GM21723 (cell line): ENCODE measurements around the gene GGNBP2.

Experiments
- ATAC-seq: cut with Tn5 transposase; IDR thresholded peaks from one replicate; pipeline ENCODE4 v1.9.1; 2021; ENCODE audit warnings: mild to moderate bottlenecking, moderate library complexity; ENCODE audit not compliant: unreplicated experiment

The GGNBP2 gene

DNA sequence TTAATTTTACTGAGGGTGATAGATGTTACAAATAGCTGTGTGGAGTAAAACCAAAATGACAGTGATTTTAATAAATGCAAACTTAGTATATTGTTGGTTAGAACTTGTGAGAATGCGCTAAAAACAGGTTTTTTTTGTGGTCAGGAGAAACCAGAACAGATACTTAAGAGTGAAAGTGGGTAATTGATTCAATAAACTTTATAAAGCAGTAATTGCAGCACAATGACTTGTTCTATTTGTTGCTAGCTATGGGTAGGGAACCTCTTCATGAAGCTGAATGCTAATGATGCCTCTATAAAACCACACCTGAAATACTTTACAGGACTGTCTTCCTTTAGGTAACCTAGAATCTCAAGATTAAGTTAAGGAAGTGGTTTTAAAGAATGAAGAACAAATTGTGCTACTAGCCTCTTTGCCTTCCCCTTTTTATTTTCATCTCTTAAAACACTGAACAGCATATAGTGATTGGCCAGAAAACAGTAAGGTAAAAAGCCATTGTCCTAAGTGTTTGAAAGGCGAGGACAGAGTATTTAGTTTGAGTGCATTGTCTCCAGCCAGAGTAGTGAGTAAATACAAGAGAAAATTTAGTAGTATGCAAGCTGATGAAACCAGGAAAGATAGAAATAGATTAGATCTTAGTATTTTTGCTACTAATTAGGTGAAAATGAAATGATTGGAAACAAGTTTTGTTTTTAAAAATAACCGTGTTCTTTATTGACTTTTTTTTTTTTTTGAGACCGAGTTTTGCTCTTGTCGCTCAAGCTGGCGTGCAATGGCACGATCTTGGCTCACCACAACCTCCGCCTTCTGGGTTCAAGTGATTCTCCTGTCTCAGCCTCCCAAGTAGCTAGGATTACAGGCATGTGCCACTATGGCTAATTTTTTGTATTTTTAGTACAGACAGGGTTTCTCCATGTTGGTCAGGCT lies 6.0 kb downstream of the GGNBP2 start:
- ATAC-seq: peak; percentile 48

DNA sequence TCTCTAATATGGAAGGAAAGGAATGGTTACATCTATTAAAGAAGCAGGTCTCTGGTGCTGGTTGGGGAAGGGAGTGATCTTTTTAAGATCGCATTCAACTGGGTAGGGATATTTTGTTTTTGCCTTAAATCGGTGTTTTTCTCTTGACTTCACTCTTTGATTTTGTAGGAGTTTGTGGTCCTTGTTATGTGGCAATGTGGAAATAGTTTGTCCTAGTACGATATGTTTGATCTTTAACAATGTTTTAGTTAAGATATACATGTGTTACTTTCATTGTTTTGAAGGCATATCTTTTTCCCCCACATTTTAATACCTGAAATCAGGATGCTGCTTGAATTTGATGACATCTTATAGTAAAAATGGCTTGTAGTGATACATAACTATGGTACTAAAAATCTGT lies 8.7 kb downstream of the GGNBP2 start:
- ATAC-seq: no peak

DNA sequence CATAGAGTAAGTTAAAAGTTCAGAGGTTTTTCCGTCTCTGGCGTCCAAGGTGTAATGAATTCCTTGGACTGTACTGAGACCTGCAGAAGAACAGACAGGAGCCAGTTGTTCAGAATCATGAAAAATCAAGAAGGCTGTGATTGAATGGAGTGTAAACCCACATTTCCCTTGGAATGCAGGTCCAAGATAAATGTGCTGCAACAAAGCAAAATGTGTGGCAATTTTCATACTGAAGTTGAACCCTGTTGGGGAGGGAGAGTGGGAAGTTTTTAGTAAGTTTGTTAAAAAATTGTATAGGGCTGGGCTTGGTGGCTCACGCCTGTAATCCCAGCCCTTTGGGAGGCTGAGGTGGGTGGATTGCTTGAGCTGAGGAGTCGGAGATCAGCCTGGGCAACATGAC lies 21.4 kb downstream of the GGNBP2 start:
- no peak for ATAC-seq

DNA sequence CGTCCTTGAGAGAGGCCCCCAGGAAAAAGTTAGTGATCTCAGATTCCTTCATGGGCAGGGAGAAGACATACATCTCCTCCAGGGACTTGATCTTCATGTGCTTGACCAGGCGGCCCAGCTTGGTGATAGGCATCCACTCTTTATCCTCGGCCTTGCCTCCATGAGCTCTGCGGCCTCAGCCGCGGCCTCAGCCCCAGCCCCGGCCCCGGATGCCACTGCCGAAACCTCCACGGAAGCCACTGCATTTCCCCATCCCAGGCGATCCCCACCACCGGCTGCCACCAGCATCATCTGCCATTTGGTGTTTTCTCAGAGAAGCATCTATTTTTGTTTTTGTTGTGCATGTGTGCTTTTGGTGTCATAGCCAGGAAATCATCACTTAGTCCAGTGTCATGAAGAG lies 30.3 kb downstream of the GGNBP2 start:
- no peak for ATAC-seq

DNA sequence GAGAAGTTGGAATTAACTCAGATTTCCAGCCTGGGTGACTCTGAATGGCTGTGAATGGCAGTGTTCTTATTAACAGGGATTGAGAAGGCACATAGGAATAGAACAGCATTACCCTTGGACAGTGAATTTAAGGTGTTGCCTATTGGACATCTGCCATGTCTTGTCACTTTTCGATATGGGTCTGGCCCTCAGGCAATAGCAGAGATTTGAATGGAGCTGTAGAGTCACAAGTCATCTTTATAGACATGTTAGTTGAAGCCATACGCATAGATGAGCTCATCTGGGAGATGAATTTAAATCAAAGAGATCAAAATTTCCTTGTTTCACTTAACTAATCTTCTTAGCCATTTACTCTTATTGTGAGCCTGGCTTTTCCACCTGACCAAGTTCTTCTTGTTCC lies 32.1 kb downstream of the GGNBP2 start:
- no peak for ATAC-seq

DNA sequence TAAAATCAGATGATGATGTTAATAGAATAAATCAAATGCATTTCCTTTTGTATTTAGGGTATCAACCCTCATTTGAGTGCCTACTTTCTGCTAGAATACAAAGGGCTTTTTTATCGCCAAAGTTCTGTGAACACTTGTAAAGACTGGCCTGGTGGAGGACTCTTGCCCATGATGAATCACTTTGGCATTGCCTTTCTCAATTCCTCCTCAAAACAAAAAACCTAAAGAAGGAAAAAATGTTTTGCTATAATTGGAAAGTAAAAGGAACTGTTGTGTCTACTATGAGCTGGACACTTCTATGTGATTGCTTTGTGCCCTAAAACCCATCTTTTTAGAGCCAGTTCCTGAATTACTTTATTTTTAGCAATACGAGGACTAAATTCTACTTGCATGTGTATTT lies 34.0 kb downstream of the GGNBP2 start:
- no peak for ATAC-seq

DNA sequence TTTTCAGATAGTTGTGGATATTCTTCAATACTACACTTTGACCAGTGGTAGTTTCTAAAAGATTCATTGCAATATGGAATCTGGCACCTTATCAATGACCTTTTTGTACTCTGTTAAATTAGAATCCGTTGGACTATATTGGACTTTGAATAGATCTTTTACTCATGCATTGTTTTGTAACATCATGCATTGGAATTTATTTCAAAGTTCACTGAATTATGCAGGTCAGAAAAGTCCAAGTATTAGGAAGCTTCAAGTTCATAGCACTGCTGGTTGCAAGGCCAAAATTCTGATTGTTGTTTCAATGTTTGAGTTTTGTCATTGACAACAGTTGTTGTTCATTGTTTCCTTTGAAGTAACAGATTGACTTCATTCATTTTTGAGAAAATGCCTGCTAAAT lies 39.1 kb downstream of the GGNBP2 start:
- no peak for ATAC-seq

DNA sequence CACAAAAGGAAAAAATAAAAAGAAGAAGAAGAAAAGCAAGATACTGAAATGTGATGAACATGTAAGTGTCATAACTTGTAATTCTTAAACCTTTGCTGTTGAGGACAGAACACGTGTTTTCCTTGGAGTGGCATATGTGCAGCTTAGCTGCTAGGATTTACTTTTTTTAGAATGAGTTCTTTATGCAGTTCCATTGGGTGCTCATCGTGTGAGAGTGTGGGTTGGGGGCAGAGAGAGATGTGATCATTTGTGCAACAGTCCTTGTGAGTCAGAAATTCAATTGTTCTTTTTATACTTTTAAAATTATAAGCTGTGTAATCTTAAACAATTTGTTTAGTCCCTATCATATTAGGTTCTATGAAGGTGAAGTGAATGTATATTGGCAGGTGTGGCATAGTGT lies 41.4 kb downstream of the GGNBP2 start:
- no peak for ATAC-seq

DNA sequence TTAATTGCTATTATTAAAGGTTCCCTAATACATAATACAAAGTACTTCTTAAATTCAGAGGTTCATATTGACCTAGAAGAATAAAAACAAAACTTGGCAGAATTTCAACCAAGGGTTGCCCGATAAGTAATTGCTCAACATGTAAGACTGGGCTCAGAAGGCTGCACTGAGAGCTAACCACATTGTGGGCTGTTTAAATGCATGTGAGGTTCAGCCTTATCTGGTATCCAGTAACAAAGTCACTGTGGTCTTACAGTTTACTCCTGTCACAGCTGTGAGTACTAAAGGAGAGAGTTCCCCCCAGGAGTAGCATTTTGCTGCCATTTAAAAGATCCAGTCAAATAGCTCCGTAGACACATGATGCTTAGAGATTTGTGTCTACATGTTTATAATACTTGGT lies 45.4 kb downstream of the GGNBP2 start:
- no peak for ATAC-seq

DNA sequence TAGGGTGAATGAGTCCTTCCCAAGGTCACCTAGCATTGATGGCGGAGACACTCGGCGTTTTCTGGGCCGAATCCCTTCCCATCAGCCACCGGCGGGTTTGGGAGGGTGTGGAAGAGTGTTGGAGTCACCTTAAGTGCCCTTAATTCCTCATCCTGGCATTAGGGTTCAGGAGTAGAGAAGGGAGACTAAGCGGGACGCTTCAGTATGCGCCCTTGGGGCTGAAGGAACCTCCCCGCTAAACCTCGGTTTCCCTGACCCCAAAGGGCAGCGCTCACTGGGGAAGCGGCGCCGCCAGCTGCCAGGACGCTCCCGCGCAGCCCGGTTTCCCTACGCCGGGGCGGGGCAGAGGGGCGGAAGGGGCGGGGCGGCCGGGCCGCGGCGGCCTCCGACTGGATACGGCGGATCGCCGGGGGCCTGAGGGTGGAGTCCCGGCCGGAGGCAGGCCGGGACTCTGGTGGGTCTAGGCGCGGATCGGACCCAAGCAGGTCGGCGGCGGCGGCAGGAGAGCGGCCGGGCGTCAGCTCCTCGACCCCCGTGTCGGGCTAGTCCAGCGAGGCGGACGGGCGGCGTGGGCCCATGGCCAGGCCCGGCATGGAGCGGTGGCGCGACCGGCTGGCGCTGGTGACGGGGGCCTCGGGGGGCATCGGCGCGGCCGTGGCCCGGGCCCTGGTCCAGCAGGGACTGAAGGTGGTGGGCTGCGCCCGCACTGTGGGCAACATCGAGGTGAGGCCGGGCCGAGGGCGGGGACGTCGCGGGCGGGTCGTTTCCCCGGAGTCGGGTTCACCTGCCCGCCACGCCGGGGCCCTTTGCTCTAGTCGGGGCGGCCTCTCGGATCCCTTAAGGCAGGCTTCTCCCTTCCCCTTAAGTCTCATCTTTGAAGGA lies 47.0 kb downstream of the GGNBP2 start, which contains the start of gene DHRS11:
TSS of gene DHRS11 (plus strand) at position 446 of the 882 bp plus-strand sequence. CDS start at position 577, 131 bp downstream.
- peak; percentile 85 for ATAC-seq

DNA sequence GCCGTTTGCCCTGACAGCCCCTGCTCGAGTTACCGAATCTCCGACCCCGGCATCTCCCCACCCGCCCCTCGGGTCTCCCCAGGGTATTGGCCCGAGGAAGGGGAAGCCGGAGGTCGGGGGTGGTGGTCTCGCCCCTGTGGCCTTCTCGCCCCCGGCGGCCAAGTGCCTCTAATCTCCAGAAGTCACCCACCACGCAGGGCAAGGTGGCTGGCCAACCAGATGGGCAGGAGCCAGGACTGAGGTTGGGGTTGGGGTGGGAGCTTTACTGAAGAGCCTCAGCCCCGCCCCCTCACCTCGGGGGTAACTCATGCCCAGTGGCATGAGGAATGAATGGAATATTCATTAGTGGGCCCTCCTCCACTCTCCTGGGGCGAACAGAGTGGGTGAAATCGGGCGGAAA lies 47.6 kb downstream of the GGNBP2 start:
- ATAC-seq: no peak

DNA sequence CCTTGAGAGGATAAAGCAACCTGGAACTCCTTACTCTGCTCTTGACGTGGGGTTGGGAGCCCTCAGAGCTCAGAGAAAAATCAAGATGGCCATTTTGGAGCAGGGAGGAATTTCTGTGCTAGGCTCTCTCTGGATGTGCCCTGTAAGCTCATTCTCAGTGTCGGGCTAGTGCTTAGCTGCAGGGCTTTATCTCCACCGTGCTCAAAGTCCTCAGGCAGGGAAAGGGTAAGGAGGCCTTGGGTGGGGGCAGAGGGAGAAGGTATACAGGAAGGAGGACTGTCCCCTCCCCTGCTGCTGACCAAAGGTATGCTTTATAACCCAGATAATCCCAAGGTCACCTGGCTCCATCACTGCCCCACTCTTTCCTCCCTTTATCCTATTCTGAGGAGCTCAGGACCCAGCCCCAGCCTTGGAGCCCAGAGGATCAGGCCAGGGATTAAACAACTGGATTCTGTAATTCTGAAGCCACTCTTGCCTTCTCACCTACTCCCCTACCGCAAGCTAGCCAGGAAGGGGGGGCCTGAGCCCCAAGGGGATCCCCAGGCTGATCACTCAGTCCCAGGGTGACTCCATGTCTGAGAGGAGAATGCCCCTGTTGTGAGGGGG lies 48.1 kb downstream of the GGNBP2 start:
- ATAC-seq: no peak

DNA sequence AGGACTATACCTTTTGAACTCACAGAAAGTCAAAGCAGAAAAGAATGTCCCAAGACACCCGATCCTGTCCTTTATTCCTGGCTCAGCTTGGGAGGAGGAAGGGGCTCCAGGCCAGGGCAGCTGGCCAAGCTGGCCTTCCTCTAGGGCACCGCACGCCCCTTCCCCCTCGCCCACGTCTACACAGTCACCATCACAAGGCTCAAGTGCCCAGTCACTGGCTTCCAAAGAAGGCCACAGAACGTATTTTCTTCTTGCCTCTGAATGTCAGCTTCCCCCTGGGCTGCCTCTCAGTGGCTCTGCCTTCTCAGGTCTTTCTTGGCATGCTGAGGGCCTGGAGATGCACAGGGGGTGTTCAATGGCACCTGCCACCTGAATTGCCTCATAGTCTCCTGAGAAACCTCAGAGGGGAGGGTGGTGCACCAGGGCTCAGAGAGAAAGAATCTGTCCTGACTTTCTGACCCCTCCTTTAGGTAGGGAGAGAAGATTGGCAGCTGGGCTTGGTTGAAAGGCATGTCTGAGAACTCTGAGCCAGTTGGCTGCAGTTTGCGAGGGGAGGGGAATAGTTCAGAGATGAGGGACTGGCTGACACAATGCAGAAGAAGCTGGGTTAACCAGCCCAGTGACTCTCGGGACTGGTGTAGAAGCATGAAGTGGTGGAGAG lies 49.1 kb downstream of the GGNBP2 start:
- ATAC-seq: no peak

DNA sequence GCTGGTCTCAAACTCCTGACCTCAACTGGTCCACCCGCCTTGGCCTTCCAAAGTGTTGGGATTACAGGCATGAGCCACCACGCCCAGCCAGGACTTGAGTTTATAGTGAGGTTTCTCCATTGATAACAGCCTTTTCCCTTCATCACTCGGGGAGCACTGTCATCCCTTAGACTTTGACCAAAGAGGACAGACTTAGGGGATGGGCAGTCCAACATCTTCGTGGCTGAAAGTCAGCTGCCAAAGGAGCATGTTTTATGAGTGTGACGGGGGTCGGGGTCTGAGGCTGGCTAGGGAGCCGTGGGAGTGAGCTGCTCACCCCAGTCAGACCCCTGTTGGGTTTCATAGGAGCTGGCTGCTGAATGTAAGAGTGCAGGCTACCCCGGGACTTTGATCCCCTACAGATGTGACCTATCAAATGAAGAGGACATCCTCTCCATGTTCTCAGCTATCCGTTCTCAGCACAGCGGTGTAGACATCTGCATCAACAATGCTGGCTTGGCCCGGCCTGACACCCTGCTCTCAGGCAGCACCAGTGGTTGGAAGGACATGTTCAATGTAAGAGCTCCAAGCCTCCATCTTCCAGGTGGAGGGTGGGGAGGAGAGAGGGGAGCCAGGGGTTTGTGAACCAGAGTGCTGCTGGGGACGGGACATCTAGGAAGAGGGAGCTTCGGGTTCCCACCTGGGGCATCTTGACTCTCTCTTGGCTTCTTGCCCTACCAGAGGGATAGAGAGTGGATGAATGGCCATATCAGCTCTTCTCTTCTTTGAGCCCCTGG lies 50.1 kb downstream of the GGNBP2 start:
- no peak for ATAC-seq

DNA sequence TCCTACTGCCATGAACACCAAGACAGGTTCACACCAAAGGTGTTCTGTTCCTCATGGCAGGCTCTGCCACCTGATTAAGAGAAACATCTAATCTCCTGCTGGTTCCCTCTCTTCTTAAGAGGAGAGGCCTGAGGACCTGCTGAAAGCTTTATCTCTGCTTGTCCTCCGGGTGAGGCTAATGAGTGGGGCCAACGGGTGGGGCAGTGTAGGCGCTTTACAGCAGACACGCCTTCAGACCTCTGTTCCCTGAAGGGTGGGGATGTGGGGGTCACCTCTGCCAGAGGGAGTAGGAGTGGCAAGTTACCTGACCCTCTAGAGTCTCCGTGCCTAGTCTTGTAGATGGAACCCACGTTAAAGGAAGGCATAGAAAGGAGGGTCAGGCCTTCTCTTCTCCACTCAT lies 52.5 kb downstream of the GGNBP2 start:
- no peak for ATAC-seq

DNA sequence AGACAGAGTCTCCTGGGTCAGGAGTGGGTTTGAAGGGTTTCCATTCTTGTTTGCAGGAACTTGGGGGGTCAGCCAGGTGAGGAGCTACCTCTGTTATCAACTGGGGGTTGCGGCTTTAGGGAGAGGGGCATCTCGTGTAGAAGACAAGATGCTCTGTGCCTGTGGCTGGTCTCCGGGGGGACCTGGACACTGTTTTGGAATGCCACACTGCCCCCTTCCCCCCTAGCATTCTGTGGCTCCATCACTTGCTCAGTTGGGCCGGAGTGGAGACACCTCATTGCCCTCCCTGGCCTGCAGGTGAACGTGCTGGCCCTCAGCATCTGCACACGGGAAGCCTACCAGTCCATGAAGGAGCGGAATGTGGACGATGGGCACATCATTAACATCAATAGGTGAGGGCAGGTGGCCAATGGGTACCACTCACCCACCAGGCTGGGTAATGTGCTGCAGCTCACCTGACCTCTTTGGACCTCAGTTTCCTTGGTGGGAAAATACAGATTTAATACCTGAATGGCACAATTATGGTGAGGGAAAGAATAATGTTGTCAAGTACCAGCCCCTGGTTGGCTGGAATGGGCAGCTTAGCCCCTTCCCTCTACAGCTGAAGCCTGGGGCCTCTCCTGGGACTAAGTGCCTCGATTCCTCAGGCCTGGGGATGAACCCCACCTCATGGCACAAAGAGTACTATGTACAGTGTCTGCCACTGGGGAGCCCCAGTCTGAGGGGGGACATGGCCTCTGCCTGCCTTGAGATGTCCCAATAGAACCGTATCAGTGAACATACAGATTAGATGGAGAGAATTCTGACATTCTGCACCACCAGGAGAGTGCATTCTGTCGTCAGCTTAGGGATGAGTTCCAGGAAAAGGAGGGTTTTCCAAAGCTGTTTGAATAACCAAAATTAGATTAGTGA lies 53.4 kb downstream of the GGNBP2 start:
- ATAC-seq: no peak

DNA sequence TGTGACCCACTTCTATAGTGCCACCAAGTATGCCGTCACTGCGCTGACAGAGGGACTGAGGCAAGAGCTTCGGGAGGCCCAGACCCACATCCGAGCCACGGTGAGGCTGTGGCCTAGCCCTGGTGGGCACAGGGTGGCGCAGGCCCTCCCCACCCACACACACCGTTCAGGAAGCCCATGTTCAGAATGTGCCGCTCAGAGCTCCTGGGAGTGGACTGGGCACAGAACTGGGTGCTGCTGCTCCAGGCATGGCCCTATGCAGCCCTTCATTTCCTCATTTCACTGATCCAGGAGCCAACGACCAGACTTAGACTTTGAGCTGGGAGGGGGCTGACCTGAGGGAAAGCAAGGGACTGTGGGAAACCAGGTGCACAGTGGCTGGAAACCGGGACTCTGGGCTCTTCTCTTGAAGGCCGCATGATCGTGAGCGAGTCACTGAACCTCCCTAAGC lies 54.3 kb downstream of the GGNBP2 start:
- no peak for ATAC-seq

DNA sequence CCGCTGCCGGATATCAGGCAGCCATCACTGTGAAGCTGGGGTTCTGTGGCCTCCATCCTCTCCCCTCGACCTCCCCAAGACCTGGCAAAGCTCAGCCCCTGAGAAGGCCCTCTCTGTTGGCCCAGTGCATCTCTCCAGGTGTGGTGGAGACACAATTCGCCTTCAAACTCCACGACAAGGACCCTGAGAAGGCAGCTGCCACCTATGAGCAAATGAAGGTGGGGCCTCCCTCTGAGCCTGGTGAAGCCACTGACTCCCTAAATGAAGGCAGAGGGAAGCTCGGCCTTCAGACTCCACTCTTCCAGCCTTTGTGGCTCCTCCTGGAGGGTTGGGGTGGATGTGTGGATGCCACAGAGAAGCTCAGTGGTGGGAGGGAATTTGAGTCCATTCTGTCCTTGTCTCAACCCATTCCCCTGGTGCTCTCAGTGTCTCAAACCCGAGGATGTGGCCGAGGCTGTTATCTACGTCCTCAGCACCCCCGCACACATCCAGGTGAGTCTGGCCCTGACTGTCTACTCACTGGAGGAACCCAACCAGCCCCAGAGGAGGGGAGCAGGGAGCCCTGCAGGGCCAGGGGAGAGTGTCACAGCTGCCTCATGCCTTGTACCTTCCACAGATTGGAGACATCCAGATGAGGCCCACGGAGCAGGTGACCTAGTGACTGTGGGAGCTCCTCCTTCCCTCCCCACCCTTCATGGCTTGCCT lies 55.0 kb downstream of the GGNBP2 start:
- ATAC-seq: no peak
